Calu3 (cell line): ENCODE measurements around the gene ARFIP1. TPM values are rescaled to one million over a fixed set of nuclear protein-coding genes. Genes with fewer than 3 reads are reported as not detected.

Experiments
- BruUV-seq: library from RNA; stranded (reverse); fragments of 400-500 nt; replicated peaks from 2 replicates; lab custom pipeline; 2021; lab: Mats Ljungman, UMichigan
- CTCF ChIA-PET: fragments of 300-600 bp; sonication (Branson Sonifier 250); formaldehyde crosslinking; loops from one replicate; lab custom pipeline; 2022; ENCODE audit warnings: antibody characterized with exemption; lab: Charles Lee
- DNase-seq: peaks from one replicate; pipeline ENCODE4 v3.0.0; 2022
- H3K27ac Mint-ChIP-seq: one replicate; pipeline ENCODE4 v1.8.0; 2022; ENCODE audit warnings: mixed read lengths; ENCODE audit not compliant: unreplicated experiment
- H3K27me3 Mint-ChIP-seq: one replicate; pipeline ENCODE4 v1.8.0; 2022; ENCODE audit warnings: mixed read lengths; ENCODE audit not compliant: unreplicated experiment
- H3K36me3 Mint-ChIP-seq: one replicate; pipeline ENCODE4 v1.8.0; 2022; ENCODE audit warnings: mild to moderate bottlenecking, moderate library complexity, mixed read lengths; ENCODE audit not compliant: insufficient read depth, unreplicated experiment
- H3K4me1 Mint-ChIP-seq: one replicate; pipeline ENCODE4 v1.8.0; 2022; ENCODE audit warnings: mild to moderate bottlenecking, low read depth, mixed read lengths; ENCODE audit not compliant: unreplicated experiment
- H3K4me3 Mint-ChIP-seq: one replicate; pipeline ENCODE4 v1.8.0; 2022; ENCODE audit warnings: mild to moderate bottlenecking, low read depth, moderate library complexity, mixed read lengths; ENCODE audit not compliant: unreplicated experiment
- H3K9me3 Mint-ChIP-seq: one replicate; pipeline ENCODE4 v1.8.0; 2022; ENCODE audit warnings: low read depth, mixed read lengths; ENCODE audit not compliant: unreplicated experiment
- CTCF ChIP-seq: fragments of 200-600 bp; IDR thresholded peaks from one replicate; pipeline ENCODE4 v1.8.0; 2022; ENCODE audit warnings: antibody characterized with exemption; ENCODE audit not compliant: unreplicated experiment
- intact Hi-C: fragments of 100-400 bp; cut with micrococcal nuclease; formaldehyde crosslinking; loops from one replicate; pipeline ENCODE4 v1.10.0; 2022; ENCODE audit not compliant: unreplicated experiment
- total RNA-seq: library from RNA; stranded (reverse); gene quantifications from 2 replicates; pipeline ENCODE4 v1.2.3, GENCODE V29; 2022

ARFIP1 gene
- total RNA-seq, 1 experiment from 2014 or later = 35.5 TPM

- no peak for DNase-seq
- Mint-ChIP-seq H3K4me3 (no peak overlapping the region), H3K36me3 (peaks cover 7% of the 10 kb centered on the region), H3K4me1 (peaks cover 35% of the 10 kb centered on the region), H3K27ac (peak overlapping the region; percentile 3), H3K27me3 (no peaks in the 10 kb centered on the region), H3K9me3 (no peaks in the 10 kb centered on the region)
- no TSS peak for BruUV-seq
- TF ChIP-seq CTCF = no peak
- CTCF ChIA-PET = no interaction called here
- intact Hi-C loops = loop anchor here (10.0 kb wide), 1 partner anchor 149 kb away; the partner anchor contains the start of gene FHDC1
Measured at GRCh38 chr4:152785639-152786615, 6.2 kb downstream of the ARFIP1 start.

GRCh38 chr4:152786627-152787026 is 6.9 kb downstream of the ARFIP1 start:
- H3K27ac Mint-ChIP-seq = peak overlapping the region; percentile 3
- H3K27me3 Mint-ChIP-seq = no peaks in the 10 kb centered on the region
- CTCF ChIA-PET = no interaction called here
- DNase-seq = no peak
- intact Hi-C loops = loop anchor here (10.0 kb wide), 1 partner anchor 148 kb away; the partner anchor contains the start of gene FHDC1
- peaks cover 33% of the 10 kb centered on the region for H3K4me1 Mint-ChIP-seq
- no peak overlapping the region for H3K4me3 Mint-ChIP-seq
- H3K9me3 Mint-ChIP-seq = no peaks in the 10 kb centered on the region
- no peak for TF ChIP-seq CTCF
- no TSS peak for BruUV-seq
- H3K36me3 Mint-ChIP-seq = peaks cover 1% of the 10 kb centered on the region

- no peak for TF ChIP-seq CTCF
Measured at GRCh38 chr4:152795891-152796290, 16.1 kb downstream of the ARFIP1 start.

GRCh38 chr4:152803541-152803940 is 23.8 kb downstream of the ARFIP1 start:
- Mint-ChIP-seq H3K36me3 (peaks cover 4% of the 10 kb centered on the region), H3K4me1 (peaks cover 18% of the 10 kb centered on the region), H3K27ac (no peak overlapping the region), H3K4me3 (no peak overlapping the region), H3K9me3 (no peaks in the 10 kb centered on the region), H3K27me3 (no peaks in the 10 kb centered on the region)
- BruUV-seq = no TSS peak
- no peak for TF ChIP-seq CTCF
- DNase-seq = no peak
- intact Hi-C loops = no loop called here
- CTCF ChIA-PET = no interaction called here

More at GRCh38 chr4:152795891-152796290, 16.1 kb downstream of the ARFIP1 start:
- CTCF ChIA-PET = interaction anchor here (0.5 kb wide), 1 partner anchor 36 kb away, joined by 3 read pairs; no protein-coding TSS in a partner anchor
- intact Hi-C loops = no loop called here
- Mint-ChIP-seq H3K4me1 (peaks cover 11% of the 10 kb centered on the region), H3K9me3 (peaks cover 2% of the 10 kb centered on the region), H3K36me3 (peaks cover 4% of the 10 kb centered on the region), H3K27ac (no peak overlapping the region), H3K27me3 (no peaks in the 10 kb centered on the region), H3K4me3 (no peak overlapping the region)
- no peak for DNase-seq
- BruUV-seq = no TSS peak
